Measurements from ENCODE around the gene STK38. TPM values are rescaled to one million over a fixed set of nuclear protein-coding genes. Genes with fewer than 3 reads are reported as not detected.

The STK38 gene
- total RNA-seq (17.7 and 26.9 TPM in 2 replicates), polyA plus RNA-seq (28.9 and 42.6 TPM in 2 replicates), polyA minus RNA-seq (ENCODE audit: low replicate concordance) (17.1 and 18.1 TPM in 2 replicates)
- 25.2 and 34.0 TPM in 2 replicates for polyA plus RNA-seq (2012)

DNA sequence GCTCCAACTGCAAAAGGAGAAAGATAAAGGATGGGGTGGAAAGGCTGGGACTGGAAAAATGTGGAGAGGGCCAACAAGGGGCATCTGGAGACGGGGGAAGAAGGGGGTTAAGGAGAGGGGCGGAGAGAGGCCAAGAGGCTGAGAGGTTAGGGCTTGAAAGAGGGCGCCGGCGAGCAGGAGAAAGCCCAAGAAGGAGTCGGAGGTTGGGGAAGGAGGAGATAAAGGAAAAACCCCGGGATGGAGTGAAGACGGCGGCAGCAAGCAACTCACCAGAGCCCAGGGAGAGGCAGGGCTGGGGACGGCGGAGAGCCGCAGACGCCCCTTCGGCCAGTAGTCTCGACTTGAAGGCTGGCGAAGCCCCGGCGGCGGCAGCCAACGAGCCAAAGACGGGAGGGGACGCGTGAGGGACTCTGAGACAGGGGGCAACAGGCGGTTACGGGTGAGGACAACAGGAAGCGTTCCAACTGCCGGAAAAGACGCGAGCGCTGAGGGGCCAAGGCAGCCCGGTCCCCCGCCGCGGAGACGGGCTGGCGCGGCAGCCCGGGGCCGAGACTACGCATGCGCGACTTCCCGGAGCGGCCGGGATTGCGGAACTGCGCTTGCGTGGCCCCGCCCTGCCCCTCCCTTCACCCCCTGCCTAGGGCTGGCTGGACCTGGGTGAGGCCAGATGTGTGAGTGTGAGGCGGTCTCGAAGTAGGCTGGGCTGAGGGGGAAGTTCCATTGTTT is at the start of gene STK38:
STK38 (minus strand) TSS at position 560 of the 726 bp plus-strand sequence. CDS start 7,277 bp downstream, outside the sequence.
- Histone ChIP-seq H3K79me2 (ENCODE audit: control insufficient read depth, insufficient read depth, low read length) (peaks cover 45% of the 10 kb centered on the region), H3K27me3 (ENCODE audit: control insufficient read depth, insufficient read depth, low read length) (no peaks in the 10 kb centered on the region), H3K4me3 (replicated peaks in 1 of 4; ENCODE audit: control extremely low read depth in 1 of 4, insufficient read depth in 1 of 4, low read depth in 3 of 4, low read length in 4 of 4) (peak within 1 kb of the TSS; percentile 81 to 99 (median 91)), H3K36me3 (ENCODE audit: control insufficient read depth, insufficient read depth, low read length) (no peaks in the 10 kb centered on the region), H3K9me3 (ENCODE audit: control insufficient read depth, insufficient read depth, low read depth, low read length) (no peaks in the 10 kb centered on the region), H4K20me1 (ENCODE audit: control insufficient read depth, extremely low read depth, insufficient read depth, low read length) (no peaks in the 10 kb centered on the region), H2AFZ (ENCODE audit: low read length) (peak within 1 kb of the TSS; percentile 94), H3K27ac (ENCODE audit: insufficient read depth, low read length) (peak within 1 kb of the TSS; percentile 84), H3K4me2 (ENCODE audit: extremely low read depth, insufficient read depth, low read length) (peak within 1 kb of the TSS; percentile 98), H3K4me1 (ENCODE audit: control insufficient read depth, extremely low read depth, insufficient read depth, low read length) (peaks cover 3% of the 10 kb centered on the region), H3K9ac (ENCODE audit: insufficient read depth, low read length) (peak within 1 kb of the TSS; percentile 89)
- peak; percentile 79 to 86 for DNase-seq (ENCODE audit: low read depth in 2 of 2)
- TF ChIP-seq EZH2 (IDR thresholded peaks at IDR 0.05; ENCODE audit: low read length, missing control alignments) = no peak
- TF ChIP-seq, protein P1, sequence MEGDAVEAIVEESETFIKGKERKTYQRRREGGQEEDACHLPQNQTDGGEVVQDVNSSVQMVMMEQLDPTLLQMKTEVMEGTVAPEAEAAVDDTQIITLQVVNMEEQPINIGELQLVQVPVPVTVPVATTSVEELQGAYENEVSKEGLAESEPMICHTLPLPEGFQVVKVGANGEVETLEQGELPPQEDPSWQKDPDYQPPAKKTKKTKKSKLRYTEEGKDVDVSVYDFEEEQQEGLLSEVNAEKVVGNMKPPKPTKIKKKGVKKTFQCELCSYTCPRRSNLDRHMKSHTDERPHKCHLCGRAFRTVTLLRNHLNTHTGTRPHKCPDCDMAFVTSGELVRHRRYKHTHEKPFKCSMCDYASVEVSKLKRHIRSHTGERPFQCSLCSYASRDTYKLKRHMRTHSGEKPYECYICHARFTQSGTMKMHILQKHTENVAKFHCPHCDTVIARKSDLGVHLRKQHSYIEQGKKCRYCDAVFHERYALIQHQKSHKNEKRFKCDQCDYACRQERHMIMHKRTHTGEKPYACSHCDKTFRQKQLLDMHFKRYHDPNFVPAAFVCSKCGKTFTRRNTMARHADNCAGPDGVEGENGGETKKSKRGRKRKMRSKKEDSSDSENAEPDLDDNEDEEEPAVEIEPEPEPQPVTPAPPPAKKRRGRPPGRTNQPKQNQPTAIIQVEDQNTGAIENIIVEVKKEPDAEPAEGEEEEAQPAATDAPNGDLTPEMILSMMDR (conservative IDR thresholded peaks at IDR 0.05 in 1 of 2, IDR thresholded peaks at IDR 0.05 in 1 of 2; ENCODE audit: low read depth in 1 of 2, low read length in 2 of 2) = peak in 1 of 2 donors; percentile 2

DNA sequence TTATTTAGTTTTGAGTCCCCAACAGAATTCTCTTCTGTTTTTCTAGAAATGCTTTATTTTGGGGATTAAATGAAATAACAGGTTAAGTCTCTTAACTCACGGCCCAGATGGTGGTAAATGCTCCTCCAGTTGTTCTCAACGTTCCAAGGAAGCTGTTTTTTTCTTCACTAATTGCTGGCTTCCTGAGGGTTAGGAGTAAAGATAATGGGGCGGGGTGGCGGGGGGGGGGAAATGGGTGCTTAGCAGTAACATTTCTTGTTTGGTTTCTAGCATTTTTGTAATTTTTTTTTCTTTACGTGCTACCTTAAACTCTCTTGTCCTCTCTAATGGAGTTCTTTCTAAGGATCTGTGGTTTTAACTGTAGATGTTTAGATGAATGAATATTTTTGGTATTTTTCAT is 49.1 kb upstream of the STK38 start:
- H3K9me3 ChIP-seq (ENCODE audit: control insufficient read depth, insufficient read depth, low read depth, low read length) = no peaks in the 10 kb centered on the region
- peaks cover 18% of the 10 kb centered on the region for H3K4me1 ChIP-seq (ENCODE audit: control insufficient read depth, extremely low read depth, insufficient read depth, low read length)
- no peak for DNase-seq (ENCODE audit: low read depth in 2 of 2)
- H4K20me1 ChIP-seq (ENCODE audit: control insufficient read depth, extremely low read depth, insufficient read depth, low read length) = peaks cover 26% of the 10 kb centered on the region
- peaks cover 72% of the 10 kb centered on the region for H3K79me2 ChIP-seq (ENCODE audit: control insufficient read depth, insufficient read depth, low read length)
- peak overlapping the region; percentile 80 to 99 (median 86) for H3K4me3 ChIP-seq (replicated peaks in 1 of 4; ENCODE audit: control extremely low read depth in 1 of 4, insufficient read depth in 1 of 4, low read depth in 3 of 4, low read length in 4 of 4)
- peak overlapping the region; percentile 95 for H3K4me2 ChIP-seq (ENCODE audit: extremely low read depth, insufficient read depth, low read length)
- no peaks in the 10 kb centered on the region for H3K27me3 ChIP-seq (ENCODE audit: control insufficient read depth, insufficient read depth, low read length)
- peaks cover 30% of the 10 kb centered on the region for H3K36me3 ChIP-seq (ENCODE audit: control insufficient read depth, insufficient read depth, low read length)
- H2AFZ ChIP-seq (ENCODE audit: low read length) = no peak overlapping the region
- TF ChIP-seq, protein P1 (conservative IDR thresholded peaks at IDR 0.05 in 1 of 2, IDR thresholded peaks at IDR 0.05 in 1 of 2; ENCODE audit: low read depth in 1 of 2, low read length in 2 of 2) = no peak
- no peak for TF ChIP-seq EZH2 (IDR thresholded peaks at IDR 0.05; ENCODE audit: low read length, missing control alignments)
- H3K27ac ChIP-seq (ENCODE audit: insufficient read depth, low read length) = peak overlapping the region; percentile 39
- peak overlapping the region; percentile 83 for H3K9ac ChIP-seq (ENCODE audit: insufficient read depth, low read length)

DNA sequence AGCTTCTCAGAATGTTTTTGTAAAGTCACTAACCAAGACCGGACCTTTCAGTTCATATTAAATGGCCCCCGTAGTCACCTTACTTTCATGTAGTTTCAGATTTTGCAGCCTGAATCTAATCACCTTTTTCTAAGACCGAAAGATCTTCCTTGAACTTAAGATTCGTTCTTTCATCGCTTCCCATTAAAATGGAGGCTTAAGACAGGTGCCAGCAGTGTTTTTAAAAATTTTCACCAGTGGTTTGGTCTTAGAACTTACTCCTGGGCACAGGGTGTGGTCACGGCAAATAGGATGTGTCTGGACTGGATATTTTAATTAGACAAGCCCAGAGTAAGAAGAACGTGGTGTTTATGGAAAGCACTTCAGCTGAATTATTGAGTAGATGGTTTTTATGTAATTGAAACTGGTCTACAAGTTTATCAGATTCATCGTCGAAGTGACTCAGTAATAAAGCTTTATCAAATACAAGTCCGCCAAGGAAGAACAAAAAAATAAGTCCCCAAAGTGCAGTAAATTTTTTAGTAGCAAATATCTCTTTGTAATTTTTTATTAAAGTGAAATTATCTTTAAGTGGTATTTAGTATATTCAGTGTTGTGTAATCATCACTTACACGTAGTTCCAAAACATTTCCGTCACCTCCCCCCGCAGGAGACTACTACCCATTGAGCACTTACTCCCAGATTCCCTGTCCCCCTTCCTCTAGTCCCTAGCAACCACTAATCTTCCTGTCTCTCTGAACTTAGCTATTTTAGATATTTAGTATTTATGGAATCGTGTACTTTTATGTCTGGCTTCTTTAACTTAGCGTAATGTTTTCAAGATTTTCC is 47.8 kb upstream of the STK38 start:
- Histone ChIP-seq H2AFZ (ENCODE audit: low read length) (no peak overlapping the region), H3K79me2 (ENCODE audit: control insufficient read depth, insufficient read depth, low read length) (peaks cover 58% of the 10 kb centered on the region), H4K20me1 (ENCODE audit: control insufficient read depth, extremely low read depth, insufficient read depth, low read length) (peaks cover 22% of the 10 kb centered on the region), H3K27ac (ENCODE audit: insufficient read depth, low read length) (peak overlapping the region; percentile 93), H3K36me3 (ENCODE audit: control insufficient read depth, insufficient read depth, low read length) (peaks cover 21% of the 10 kb centered on the region), H3K9me3 (ENCODE audit: control insufficient read depth, insufficient read depth, low read depth, low read length) (no peaks in the 10 kb centered on the region), H3K4me3 (replicated peaks in 1 of 4; ENCODE audit: control extremely low read depth in 1 of 4, insufficient read depth in 1 of 4, low read depth in 3 of 4, low read length in 4 of 4) (peak overlapping the region; percentile 80 to 99 (median 86)), H3K4me1 (ENCODE audit: control insufficient read depth, extremely low read depth, insufficient read depth, low read length) (peaks cover 20% of the 10 kb centered on the region), H3K4me2 (ENCODE audit: extremely low read depth, insufficient read depth, low read length) (peak overlapping the region; percentile 32), H3K9ac (ENCODE audit: insufficient read depth, low read length) (peak overlapping the region; percentile 83), H3K27me3 (ENCODE audit: control insufficient read depth, insufficient read depth, low read length) (no peaks in the 10 kb centered on the region)
- TF ChIP-seq, protein P1 (conservative IDR thresholded peaks at IDR 0.05 in 1 of 2, IDR thresholded peaks at IDR 0.05 in 1 of 2; ENCODE audit: low read depth in 1 of 2, low read length in 2 of 2) = no peak
- TF ChIP-seq EZH2 (IDR thresholded peaks at IDR 0.05; ENCODE audit: low read length, missing control alignments) = no peak
- peak; percentile 54 to 74 for DNase-seq (ENCODE audit: low read depth in 2 of 2)
